Measurements from ENCODE around the gene ZCCHC4. TPM values are rescaled to one million over a fixed set of nuclear protein-coding genes. Genes with fewer than 3 reads are reported as not detected.
"Not testable (repeated sequence)": the region's sequence is repeated elsewhere in the genome, so short reads cannot be mapped to it uniquely, and the experiment has no call there.

Gene ZCCHC4
- total RNA-seq, 2 experiments from 2014 or later = 11.3 to 11.4 TPM

GRCh38 chr4:25328463-25328862, 15.9 kb downstream of the ZCCHC4 start:
- CTCF ChIA-PET = interaction anchor here (6.5 kb wide), 1 partner anchor 16 kb away, joined by 74 read pairs; the partner anchor contains the start of gene ZCCHC4
- not testable (repeated sequence) for H3K9me3 Mint-ChIP-seq (ENCODE audit: insufficient read depth); H3K4me3 Mint-ChIP-seq; H3K27ac Mint-ChIP-seq; H3K36me3 Mint-ChIP-seq (ENCODE audit: low read depth); ATAC-seq; H3K27me3 Mint-ChIP-seq (ENCODE audit: low read depth); DNase-seq
- POLR2A ChIA-PET = interaction anchor here (1.5 kb wide), 1 partner anchor 16 kb away, joined by 5 read pairs; the partner anchor contains the start of gene ZCCHC4
- H3K4me1 Mint-ChIP-seq (ENCODE audit: low read depth) = peaks cover 19% of the 10 kb centered on the region

GRCh38 chr4:25330335-25330734, 17.8 kb downstream of the ZCCHC4 start:
- ChIA-PET POLR2A (interaction anchor here (0.7 to 3.0 kb wide), 3 partner anchors 17 to 96 kb away, joined by 3 to 17 read pairs (median 12); partner anchors contain the start of genes ANAPC4 and ZCCHC4), CTCF (interaction anchor here (1.3 to 6.5 kb wide), 5 partner anchors 10 to 95 kb away, joined by 3 to 74 read pairs (median 14); partner anchors contain the start of gene ZCCHC4)
- ATAC-seq (no peak), DNase-seq (no peak)
- no peak overlapping the region for H3K4me3 Mint-ChIP-seq
- H3K4me1 Mint-ChIP-seq (ENCODE audit: low read depth) = peaks cover 19% of the 10 kb centered on the region
- no peaks in the 10 kb centered on the region for H3K9me3 Mint-ChIP-seq (ENCODE audit: insufficient read depth)
- H3K36me3 Mint-ChIP-seq (ENCODE audit: low read depth) = peaks cover 5% of the 10 kb centered on the region
- no peaks in the 10 kb centered on the region for H3K27me3 Mint-ChIP-seq (ENCODE audit: low read depth)
- peak overlapping the region; percentile 96 for H3K27ac Mint-ChIP-seq

GRCh38 chr4:25330905-25331808, 18.6 kb downstream of the ZCCHC4 start:
- no peaks in the 10 kb centered on the region for H3K27me3 Mint-ChIP-seq (ENCODE audit: low read depth)
- peak overlapping the region; percentile 82 for H3K4me3 Mint-ChIP-seq
- H3K27ac Mint-ChIP-seq = peak overlapping the region; percentile 96
- peaks cover 5% of the 10 kb centered on the region for H3K36me3 Mint-ChIP-seq (ENCODE audit: low read depth)
- ChIA-PET CTCF (interaction anchor here (1.0 to 6.5 kb wide), 5 partner anchors 11 to 98 kb away, joined by 3 to 74 read pairs (median 14); partner anchors contain the start of gene ZCCHC4), POLR2A (interaction anchor here (0.6 to 3.0 kb wide), 9 partner anchors 10 to 1530 kb away, joined by 3 to 17 read pairs (median 4); partner anchors contain the start of genes ANAPC4, DHX15, SEPSECS and ZCCHC4)
- DNase-seq (no peak), ATAC-seq (peak; percentile 90)
- no peaks in the 10 kb centered on the region for H3K9me3 Mint-ChIP-seq (ENCODE audit: insufficient read depth)
- peaks cover 19% of the 10 kb centered on the region for H3K4me1 Mint-ChIP-seq (ENCODE audit: low read depth)

- H3K4me3 Mint-ChIP-seq = no peak overlapping the region
- no peak for ATAC-seq
- no peaks in the 10 kb centered on the region for H3K9me3 Mint-ChIP-seq (ENCODE audit: insufficient read depth)
- no peak overlapping the region for H3K27ac Mint-ChIP-seq
- ChIA-PET POLR2A (no interaction called here), CTCF (no interaction called here)
- DNase-seq = no peak
- no peaks in the 10 kb centered on the region for H3K27me3 Mint-ChIP-seq (ENCODE audit: low read depth)
- H3K36me3 Mint-ChIP-seq (ENCODE audit: low read depth) = peaks cover 11% of the 10 kb centered on the region
- peaks cover 3% of the 10 kb centered on the region for H3K4me1 Mint-ChIP-seq (ENCODE audit: low read depth)
These were observed 31.1 kb downstream of the ZCCHC4 start for GRCh38 chr4:25343671-25344070.

GRCh38 chr4:25345744-25346143, 33.2 kb downstream of the ZCCHC4 start:
- POLR2A ChIA-PET = no interaction called here
- H3K4me3 Mint-ChIP-seq = no peak overlapping the region

GRCh38 chr4:25346913-25347312, 34.3 kb downstream of the ZCCHC4 start:
- no peaks in the 10 kb centered on the region for H3K27me3 Mint-ChIP-seq (ENCODE audit: low read depth)
- ChIA-PET POLR2A (no interaction called here), CTCF (interaction anchor here (1.0 to 3.1 kb wide), 2 partner anchors 34 to 93 kb away, joined by 3 to 16 read pairs; partner anchors contain the start of gene ZCCHC4)
- no peak overlapping the region for H3K4me3 Mint-ChIP-seq
- no peaks in the 10 kb centered on the region for H3K9me3 Mint-ChIP-seq (ENCODE audit: insufficient read depth)
- ATAC-seq (no peak), DNase-seq (no peak)
- peaks cover 3% of the 10 kb centered on the region for H3K36me3 Mint-ChIP-seq (ENCODE audit: low read depth)
- no peak overlapping the region for H3K27ac Mint-ChIP-seq
- peaks cover 3% of the 10 kb centered on the region for H3K4me1 Mint-ChIP-seq (ENCODE audit: low read depth)

More at GRCh38 chr4:25345744-25346143, 33.2 kb downstream of the ZCCHC4 start:
- H3K4me1 Mint-ChIP-seq (ENCODE audit: low read depth) = peaks cover 3% of the 10 kb centered on the region
- no peak overlapping the region for H3K27ac Mint-ChIP-seq
- DNase-seq (no peak), ATAC-seq (no peak)
- no peaks in the 10 kb centered on the region for H3K9me3 Mint-ChIP-seq (ENCODE audit: insufficient read depth)
- CTCF ChIA-PET = interaction anchor here (2.0 to 3.1 kb wide), 2 partner anchors 22 to 33 kb away, joined by 6 to 16 read pairs; partner anchors contain the start of gene ZCCHC4
- H3K36me3 Mint-ChIP-seq (ENCODE audit: low read depth) = peaks cover 5% of the 10 kb centered on the region
- H3K27me3 Mint-ChIP-seq (ENCODE audit: low read depth) = no peaks in the 10 kb centered on the region

- no peak for DNase-seq
- ChIA-PET CTCF (interaction anchor here (3.1 kb wide), 1 partner anchor 35 kb away, joined by 16 read pairs; the partner anchor contains the start of gene ZCCHC4), POLR2A (interaction anchor here (0.6 kb wide), 1 partner anchor 136 kb away, joined by 5 read pairs; no protein-coding TSS in a partner anchor)
- Mint-ChIP-seq H3K4me1 (ENCODE audit: low read depth) (peaks cover 3% of the 10 kb centered on the region), H3K27ac (no peak overlapping the region), H3K36me3 (ENCODE audit: low read depth) (peaks cover 3% of the 10 kb centered on the region), H3K27me3 (ENCODE audit: low read depth) (no peaks in the 10 kb centered on the region), H3K4me3 (no peak overlapping the region), H3K9me3 (ENCODE audit: insufficient read depth) (no peaks in the 10 kb centered on the region)
- no peak for ATAC-seq
These were observed 34.9 kb downstream of the ZCCHC4 start for GRCh38 chr4:25347473-25347872.

GRCh38 chr4:25347971-25348370, 35.4 kb downstream of the ZCCHC4 start:
- ChIA-PET CTCF (interaction anchor here (1.3 to 1.6 kb wide), 2 partner anchors 17 to 36 kb away, joined by 6 to 7 read pairs; partner anchors contain the start of gene ZCCHC4), POLR2A (interaction anchor here (0.6 kb wide), 1 partner anchor 135 kb away, joined by 5 read pairs; no protein-coding TSS in a partner anchor)
- Mint-ChIP-seq H3K36me3 (ENCODE audit: low read depth) (peaks cover 3% of the 10 kb centered on the region), H3K27ac (no peak overlapping the region), H3K4me1 (ENCODE audit: low read depth) (peaks cover 3% of the 10 kb centered on the region), H3K9me3 (ENCODE audit: insufficient read depth) (no peaks in the 10 kb centered on the region), H3K4me3 (no peak overlapping the region), H3K27me3 (ENCODE audit: low read depth) (no peaks in the 10 kb centered on the region)
- DNase-seq = no peak
- ATAC-seq = no peak

- no peak overlapping the region for H3K4me3 Mint-ChIP-seq
- no peak for ATAC-seq
- peaks cover 3% of the 10 kb centered on the region for H3K4me1 Mint-ChIP-seq (ENCODE audit: low read depth)
- no peak overlapping the region for H3K27ac Mint-ChIP-seq
- POLR2A ChIA-PET = interaction anchor here (1.1 kb wide), 1 partner anchor 117 kb away, joined by 3 read pairs; no protein-coding TSS in a partner anchor
- peaks cover 5% of the 10 kb centered on the region for H3K36me3 Mint-ChIP-seq (ENCODE audit: low read depth)
- no peaks in the 10 kb centered on the region for H3K27me3 Mint-ChIP-seq (ENCODE audit: low read depth)
- no peak for DNase-seq
- CTCF ChIA-PET = interaction anchor here (0.8 to 1.8 kb wide), 5 partner anchors 14 to 38 kb away, joined by 3 to 9 read pairs (median 3); partner anchors contain the start of gene ZCCHC4
- no peaks in the 10 kb centered on the region for H3K9me3 Mint-ChIP-seq (ENCODE audit: insufficient read depth)
These were observed 38.0 kb downstream of the ZCCHC4 start for GRCh38 chr4:25350561-25350960.

GRCh38 chr4:25351777-25352416, 39.3 kb downstream of the ZCCHC4 start:
- Mint-ChIP-seq H3K4me3 (no peak overlapping the region), H3K36me3 (ENCODE audit: low read depth) (peaks cover 4% of the 10 kb centered on the region)
- POLR2A ChIA-PET = no interaction called here

GRCh38 chr4:25356068-25356467, 43.5 kb downstream of the ZCCHC4 start:
- POLR2A ChIA-PET = no interaction called here
- Mint-ChIP-seq H3K4me3 (no peak overlapping the region), H3K9me3 (ENCODE audit: insufficient read depth) (no peaks in the 10 kb centered on the region), H3K27me3 (ENCODE audit: low read depth) (no peaks in the 10 kb centered on the region), H3K27ac (no peak overlapping the region), H3K4me1 (ENCODE audit: low read depth) (no peaks in the 10 kb centered on the region), H3K36me3 (ENCODE audit: low read depth) (peaks cover 11% of the 10 kb centered on the region)
- ATAC-seq (no peak), DNase-seq (no peak)
- CTCF ChIA-PET = interaction anchor here (1.2 to 1.5 kb wide), 3 partner anchors 9 to 44 kb away, joined by 3 to 6 read pairs (median 5); partner anchors contain the start of gene ZCCHC4

More at GRCh38 chr4:25351777-25352416, 39.3 kb downstream of the ZCCHC4 start:
- Mint-ChIP-seq H3K4me1 (ENCODE audit: low read depth) (no peaks in the 10 kb centered on the region), H3K27ac (no peak overlapping the region), H3K27me3 (ENCODE audit: low read depth) (no peaks in the 10 kb centered on the region), H3K9me3 (ENCODE audit: insufficient read depth) (no peaks in the 10 kb centered on the region)
- CTCF ChIA-PET = interaction anchor here (1.1 to 1.8 kb wide), 5 partner anchors 15 to 40 kb away, joined by 3 to 9 read pairs (median 5); partner anchors contain the start of gene ZCCHC4
- DNase-seq (no peak), ATAC-seq (no peak)
